Measurements from ENCODE around the gene OR11G2. TPM values are rescaled to one million over a fixed set of nuclear protein-coding genes. Genes with fewer than 3 reads are reported as not detected.
"Not testable (repeated sequence)": the region's sequence is repeated elsewhere in the genome, so short reads cannot be mapped to it uniquely, and the experiment has no call there.

Gene OR11G2
- total RNA-seq, result not detected in 2 replicates

GRCh38 chr14:20190596-20190995, at the start of gene OR11G2:
Gene OR11G2, plus strand, starts transcription at chr14:20190896. Its CDS starts 6,542 bp downstream, at chr14:20197438.
- Histone ChIP-seq H3K4me3 (ENCODE audit: low read depth, low read length) (no peak within 1 kb of the TSS), H3K27me3 (ENCODE audit: control insufficient read depth, insufficient read depth, low read length) (no peaks in the 10 kb centered on the region), H3K36me3 (ENCODE audit: control insufficient read depth, insufficient read depth, low read length) (no peaks in the 10 kb centered on the region)
- no peak for DNase-seq (ENCODE audit: low read depth)
- TF ChIP-seq CTCF (IDR thresholded peaks at IDR 0.05; ENCODE audit: insufficient read depth, low read length, poor library complexity, severe bottlenecking), result no peak

- Histone ChIP-seq H3K4me3 (ENCODE audit: low read depth, low read length) (no peak overlapping the region), H3K27me3 (ENCODE audit: control insufficient read depth, insufficient read depth, low read length) (no peaks in the 10 kb centered on the region), H3K36me3 (ENCODE audit: control insufficient read depth, insufficient read depth, low read length) (no peaks in the 10 kb centered on the region)
- no peak for DNase-seq (ENCODE audit: low read depth)
- no peak for TF ChIP-seq CTCF (IDR thresholded peaks at IDR 0.05; ENCODE audit: insufficient read depth, low read length, poor library complexity, severe bottlenecking)
These were observed 46.8 kb upstream of the OR11G2 start for GRCh38 chr14:20143911-20144310.

GRCh38 chr14:20144820-20145219, 45.9 kb upstream of the OR11G2 start:
- no peak overlapping the region for H3K4me3 ChIP-seq (ENCODE audit: low read depth, low read length)
- H3K27me3 ChIP-seq (ENCODE audit: control insufficient read depth, insufficient read depth, low read length), result no peaks in the 10 kb centered on the region
- DNase-seq (ENCODE audit: low read depth), result no peak
- no peak for TF ChIP-seq CTCF (IDR thresholded peaks at IDR 0.05; ENCODE audit: insufficient read depth, low read length, poor library complexity, severe bottlenecking)
- no peaks in the 10 kb centered on the region for H3K36me3 ChIP-seq (ENCODE audit: control insufficient read depth, insufficient read depth, low read length)

- H3K4me3 ChIP-seq (ENCODE audit: low read depth, low read length), result no peak overlapping the region
- TF ChIP-seq CTCF (IDR thresholded peaks at IDR 0.05; ENCODE audit: insufficient read depth, low read length, poor library complexity, severe bottlenecking), result no peak
- H3K27me3 ChIP-seq (ENCODE audit: control insufficient read depth, insufficient read depth, low read length), result no peaks in the 10 kb centered on the region
- no peaks in the 10 kb centered on the region for H3K36me3 ChIP-seq (ENCODE audit: control insufficient read depth, insufficient read depth, low read length)
- no peak for DNase-seq (ENCODE audit: low read depth)
These were observed 26.2 kb upstream of the OR11G2 start for GRCh38 chr14:20164462-20164861.

GRCh38 chr14:20167091-20167490, 23.6 kb upstream of the OR11G2 start:
- no peak overlapping the region for H3K4me3 ChIP-seq (ENCODE audit: low read depth, low read length)
- DNase-seq (ENCODE audit: low read depth), result no peak

GRCh38 chr14:20169852-20170251, 20.8 kb upstream of the OR11G2 start:
- DNase-seq (ENCODE audit: low read depth); H3K36me3 ChIP-seq (ENCODE audit: control insufficient read depth, insufficient read depth, low read length); H3K27me3 ChIP-seq (ENCODE audit: control insufficient read depth, insufficient read depth, low read length); H3K4me3 ChIP-seq (ENCODE audit: low read depth, low read length): not testable (repeated sequence)

More at GRCh38 chr14:20167091-20167490, 23.6 kb upstream of the OR11G2 start:
- no peak for TF ChIP-seq CTCF (IDR thresholded peaks at IDR 0.05; ENCODE audit: insufficient read depth, low read length, poor library complexity, severe bottlenecking)
- Histone ChIP-seq H3K27me3 (ENCODE audit: control insufficient read depth, insufficient read depth, low read length) (no peaks in the 10 kb centered on the region), H3K36me3 (ENCODE audit: control insufficient read depth, insufficient read depth, low read length) (no peaks in the 10 kb centered on the region)

GRCh38 chr14:20174205-20174604, 16.5 kb upstream of the OR11G2 start:
- DNase-seq (ENCODE audit: low read depth); H3K27me3 ChIP-seq (ENCODE audit: control insufficient read depth, insufficient read depth, low read length); H3K36me3 ChIP-seq (ENCODE audit: control insufficient read depth, insufficient read depth, low read length); H3K4me3 ChIP-seq (ENCODE audit: low read depth, low read length): not testable (repeated sequence)
